Activated T-cell treated with anti-CD3 and anti-CD28 coated beads for 1 hour (primary cell): ENCODE measurements around the gene LMOD3.

Source experiments
- DNase-seq: peaks from one replicate; pipeline ENCODE4 v3.0.0-alpha.2; 2020; ENCODE audit warnings: low read depth

The LMOD3 gene

GRCh38 chr3:69121950-69122349 lies 445 bp downstream of the LMOD3 start:
- DNase-seq = no peak

DNA sequence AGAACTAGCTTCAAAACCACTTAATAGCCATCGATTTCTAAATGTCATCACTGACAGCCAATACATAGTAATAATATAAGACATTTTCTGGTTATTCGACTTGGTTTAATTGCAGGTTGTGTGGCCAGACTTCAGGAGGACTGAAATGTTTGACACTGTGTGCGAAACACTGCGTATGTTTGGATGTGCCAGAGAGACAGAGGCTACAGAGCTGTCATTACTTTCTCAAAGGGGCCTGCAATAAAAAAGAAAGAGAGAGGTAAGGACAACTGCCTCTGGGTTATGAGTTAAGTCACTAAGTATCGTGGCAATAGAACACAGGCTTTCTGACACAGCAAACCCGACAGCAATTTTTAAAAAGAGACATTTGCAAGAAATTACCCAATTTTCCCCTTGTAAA lies 882 bp downstream of the LMOD3 start:
- no peak for DNase-seq

DNA sequence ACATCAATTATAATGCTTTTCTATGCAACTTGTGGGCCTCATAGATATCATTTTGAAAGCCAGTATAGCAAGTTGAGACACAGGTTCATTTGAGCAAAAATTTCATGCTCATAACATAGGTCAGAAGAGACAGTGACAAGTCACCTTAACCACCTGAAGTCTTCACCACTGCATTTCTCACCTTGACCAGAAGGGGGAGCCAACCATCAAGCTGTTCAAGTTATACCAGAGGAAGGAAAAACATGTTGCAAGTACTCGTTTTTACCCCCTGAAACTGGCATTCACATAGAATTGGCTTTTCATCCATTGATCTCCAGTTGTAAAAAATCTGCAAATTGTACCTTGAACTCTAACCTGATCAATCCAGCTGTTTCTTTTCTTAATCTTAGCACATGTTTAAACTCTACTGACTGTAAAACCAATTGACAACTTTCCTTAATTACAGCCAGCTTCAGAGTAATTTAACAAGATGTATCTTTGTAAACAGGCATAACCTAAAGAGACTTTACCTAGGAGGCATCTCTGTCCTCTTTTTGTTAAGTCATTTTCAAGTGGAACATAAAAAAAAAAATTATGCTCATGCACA lies 1.4 kb downstream of the LMOD3 start:
- peak; percentile 74 for DNase-seq

DNA sequence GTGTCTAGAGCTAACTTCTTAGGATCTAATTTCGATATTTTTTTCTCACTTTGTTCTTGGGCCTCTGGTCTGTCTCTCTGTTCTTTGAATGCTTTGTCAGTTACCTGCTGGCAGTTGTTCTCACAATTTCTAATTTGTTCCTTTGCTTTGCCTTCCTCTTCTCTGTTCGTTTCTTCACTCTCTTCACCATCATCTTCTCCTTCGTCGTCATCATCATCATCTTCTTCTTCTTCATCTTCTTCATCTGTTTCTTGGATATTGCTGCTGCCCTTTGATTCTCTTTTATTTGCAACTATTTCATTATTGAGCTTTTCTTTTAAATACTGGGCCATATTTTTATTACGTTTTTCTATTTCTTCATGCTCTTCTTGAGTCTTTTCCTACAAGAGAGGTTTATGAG lies 2.7 kb downstream of the LMOD3 start:
- DNase-seq = no peak

- no peak for DNase-seq
These were observed 3.3 kb downstream of the LMOD3 start for GRCh38 chr3:69119138-69119537.

DNA sequence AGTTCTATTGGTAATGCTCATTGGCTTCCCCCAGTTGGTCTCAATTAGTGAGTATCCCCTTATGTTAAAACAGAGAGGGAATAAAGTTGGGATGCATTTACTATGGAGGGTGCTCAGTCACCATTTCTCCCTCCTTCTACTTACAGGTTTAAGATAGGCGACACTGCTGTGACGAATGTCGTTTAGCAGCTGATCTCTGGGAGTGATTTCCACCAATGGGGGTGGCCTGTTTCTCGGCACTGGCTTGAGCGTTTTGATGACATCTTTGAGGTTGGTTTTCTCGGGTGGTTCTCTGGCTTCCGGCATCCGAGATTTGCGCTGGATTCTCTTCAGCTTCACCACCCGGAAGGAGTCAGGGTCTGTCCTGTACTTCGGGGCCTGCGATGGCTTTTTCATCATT lies 3.8 kb downstream of the LMOD3 start:
- DNase-seq = no peak

DNA sequence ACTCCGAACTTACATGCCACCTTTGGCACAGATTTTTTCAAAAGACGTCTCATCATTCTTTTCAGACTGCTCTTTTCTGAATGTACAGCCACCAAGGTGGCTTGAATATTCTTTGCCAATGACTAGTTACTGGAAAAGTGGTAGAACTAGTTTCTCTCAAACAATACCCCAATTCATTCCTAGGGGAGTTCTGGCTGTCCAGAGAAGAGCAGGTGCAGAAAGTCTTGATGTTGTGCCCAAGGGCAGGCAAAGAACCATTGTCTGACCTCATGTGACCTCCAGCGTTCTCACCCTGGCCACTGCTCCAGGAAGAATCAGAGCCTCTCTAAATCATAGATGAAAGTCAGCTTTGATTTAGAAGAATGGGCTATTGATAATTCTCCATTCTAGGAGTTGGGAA lies 5.5 kb downstream of the LMOD3 start:
- no peak for DNase-seq

DNA sequence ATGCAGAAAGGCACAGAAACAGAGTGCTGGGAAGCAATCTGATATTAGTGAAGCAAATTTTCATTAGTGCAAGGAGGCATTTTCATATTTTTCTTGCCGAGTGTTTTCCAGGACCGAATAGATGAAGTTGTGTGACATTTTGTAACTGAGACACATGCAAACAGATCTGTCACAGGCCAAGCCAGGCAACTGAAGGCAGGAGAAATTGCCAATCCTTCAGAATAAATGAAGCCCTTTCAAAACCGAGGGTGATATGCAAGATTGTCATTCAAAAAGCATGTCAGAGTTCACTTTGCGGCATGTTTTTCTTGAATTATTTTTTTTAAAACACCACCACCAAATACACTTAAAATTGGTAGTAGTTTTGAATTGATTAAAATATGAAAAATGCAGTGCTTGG lies 6.2 kb downstream of the LMOD3 start:
- no peak for DNase-seq

DNA sequence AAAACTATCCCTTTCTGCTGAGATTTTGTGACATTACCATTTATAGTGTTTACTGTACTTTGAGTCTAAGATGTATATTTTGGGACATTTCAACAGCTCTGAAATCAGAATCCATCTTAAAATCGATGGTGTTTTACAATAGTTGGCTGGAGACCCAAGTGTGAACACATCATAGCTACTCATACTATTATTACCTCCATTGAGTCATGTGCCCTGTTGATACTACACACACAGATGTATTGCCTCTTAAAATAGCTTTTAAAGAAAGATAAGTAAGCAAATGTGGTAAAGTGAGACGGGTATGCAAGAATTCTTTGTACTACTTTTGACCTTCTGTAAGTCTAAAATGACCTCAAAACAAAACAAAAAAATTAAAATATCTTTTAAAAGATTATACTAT lies 6.7 kb downstream of the LMOD3 start:
- no peak for DNase-seq

GRCh38 chr3:69113536-69113935 lies 8.9 kb downstream of the LMOD3 start:
- no peak for DNase-seq

DNA sequence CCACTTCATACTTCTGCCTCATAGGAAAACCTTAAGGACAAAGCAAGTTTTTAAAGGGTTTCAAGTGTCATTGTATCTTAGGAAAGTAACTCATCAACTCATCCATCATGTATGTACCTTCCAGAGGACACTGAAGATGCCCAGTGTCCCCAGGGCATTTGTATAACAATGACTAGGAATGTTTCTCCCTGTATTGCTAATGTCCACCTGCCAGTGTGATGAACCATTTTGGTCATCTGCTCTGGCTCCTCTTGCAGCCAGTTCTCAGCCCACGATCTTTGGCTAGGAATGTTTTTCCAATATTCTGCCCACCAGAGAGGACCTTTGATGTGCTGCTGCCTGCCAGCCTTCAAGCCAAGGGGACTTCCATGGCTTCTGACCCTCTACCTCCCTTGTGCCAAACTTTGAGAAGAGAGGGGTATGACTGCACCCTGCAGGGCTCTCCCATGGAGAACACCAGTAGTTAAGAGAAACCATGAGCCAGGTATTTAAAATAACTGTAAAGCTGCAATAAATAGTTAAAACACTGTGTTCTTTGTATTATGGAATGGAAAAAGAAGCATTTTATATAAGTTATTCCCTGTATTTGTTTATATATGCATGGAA lies 11.4 kb downstream of the LMOD3 start:
- DNase-seq = no peak

DNA sequence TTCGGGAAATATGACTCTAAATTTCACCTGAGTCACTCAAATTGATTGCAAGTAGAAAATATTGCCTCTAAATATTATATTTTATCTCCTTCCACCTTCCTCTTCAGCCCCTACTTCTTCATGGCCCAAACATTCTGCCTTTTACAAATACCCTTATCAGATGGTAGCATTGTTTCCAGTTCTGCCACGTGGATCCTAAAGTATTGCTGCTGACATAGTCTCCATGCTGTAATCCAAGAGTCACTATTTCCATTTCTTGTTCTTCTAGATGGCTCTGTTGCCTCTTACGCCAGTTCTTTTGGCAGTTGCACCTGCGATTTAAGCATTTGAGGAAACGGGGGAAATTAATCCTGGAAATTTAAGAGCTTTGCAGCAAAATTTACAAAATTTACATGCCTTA lies 13.6 kb downstream of the LMOD3 start:
- no peak for DNase-seq

- DNase-seq = no peak
These were observed 14.6 kb downstream of the LMOD3 start for GRCh38 chr3:69107841-69108240.

DNA sequence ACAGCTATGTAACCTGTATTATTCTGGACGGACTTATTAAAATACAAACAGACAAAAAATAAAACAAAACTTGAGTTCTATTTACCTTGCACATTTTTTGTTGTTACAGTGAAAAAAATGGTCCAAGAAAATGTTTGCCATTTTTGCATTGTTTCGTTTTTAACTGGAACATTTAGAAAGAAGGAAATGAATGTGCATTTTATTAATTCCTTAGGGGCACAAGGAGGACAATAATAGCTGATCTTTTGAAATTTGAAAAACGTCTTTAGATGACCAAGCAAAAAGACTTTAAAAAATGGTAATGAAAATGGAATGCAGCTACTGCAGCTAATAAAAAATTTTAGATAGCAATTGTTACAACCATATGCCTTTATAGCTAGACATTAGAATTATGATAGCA lies 17.1 kb downstream of the LMOD3 start:
- no peak for DNase-seq

- no peak for DNase-seq
These were observed 17.8 kb downstream of the LMOD3 start for GRCh38 chr3:69104586-69104985.

- DNase-seq = no peak
These were observed 19.3 kb downstream of the LMOD3 start for GRCh38 chr3:69103123-69103522.

DNA sequence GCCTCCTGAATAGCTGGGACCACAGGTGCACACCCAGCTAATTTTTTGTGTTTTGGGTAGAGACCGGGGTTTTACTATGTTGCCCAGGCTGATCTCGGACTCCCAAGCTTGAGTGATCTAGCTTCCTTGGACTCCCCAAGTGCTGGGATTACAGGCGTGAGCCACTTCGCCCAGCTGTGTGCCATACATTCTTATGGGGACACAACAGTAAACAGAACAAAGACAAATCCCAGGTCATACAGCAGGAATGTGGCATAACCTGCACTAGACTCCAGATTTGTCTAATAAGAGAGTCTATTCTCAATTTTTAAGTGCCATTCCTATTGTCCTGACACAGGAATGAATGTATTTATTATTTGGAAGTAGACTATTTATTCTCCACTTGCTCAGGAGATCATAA lies 20.0 kb downstream of the LMOD3 start:
- DNase-seq = no peak

GRCh38 chr3:69099576-69099975 lies 22.8 kb downstream of the LMOD3 start:
- no peak for DNase-seq

GRCh38 chr3:69097407-69098086 lies 24.8 kb downstream of the LMOD3 start:
- DNase-seq = no peak

DNA sequence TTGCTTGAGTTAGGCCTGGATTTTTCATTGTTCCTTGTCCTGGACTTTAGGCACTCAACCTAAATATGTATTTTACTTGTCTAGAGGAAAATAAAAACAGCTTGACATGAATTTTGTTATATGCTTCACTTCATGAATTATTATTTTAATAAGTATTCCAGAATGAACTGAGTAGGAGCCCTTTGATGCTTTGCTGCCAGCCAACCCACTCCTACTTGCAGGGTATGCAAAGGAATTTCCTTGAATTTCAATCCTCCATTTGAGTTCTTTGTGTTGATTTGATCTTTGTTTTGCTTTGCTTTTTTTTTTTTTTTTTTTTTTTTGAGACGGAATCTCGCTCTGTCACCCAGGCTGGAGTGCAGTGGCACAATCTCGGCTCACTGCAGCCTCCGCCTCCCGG lies 26.1 kb downstream of the LMOD3 start:
- DNase-seq = no peak

GRCh38 chr3:69095636-69096035 lies 26.8 kb downstream of the LMOD3 start:
- no peak for DNase-seq

- DNase-seq = no peak
These were observed 27.8 kb downstream of the LMOD3 start for GRCh38 chr3:69094467-69095205.

GRCh38 chr3:69092030-69092516 lies 30.3 kb downstream of the LMOD3 start:
- no peak for DNase-seq
